Activated gamma-delta T cell (primary cell): ENCODE data around the gene PSRC1.

ENCODE experiments used
- DNase-seq: peaks from one replicate; lab custom pipeline; 2025; lab: John Stamatoyannopoulos, UW

PSRC1 gene

GRCh38 chr1:109258481-109259466, 24.2 kb downstream of the PSRC1 start:
- no peak for DNase-seq

GRCh38 chr1:109257682-109258421, 25.1 kb downstream of the PSRC1 start:
- no peak for DNase-seq

GRCh38 chr1:109256971-109257681, 25.8 kb downstream of the PSRC1 start:
- no peak for DNase-seq

GRCh38 chr1:109256085-109256484, 26.9 kb downstream of the PSRC1 start:
- DNase-seq, result no peak

- no peak for DNase-seq
These were observed 27.3 kb downstream of the PSRC1 start for GRCh38 chr1:109255678-109256077.

- DNase-seq, result no peak
These were observed 27.8 kb downstream of the PSRC1 start for GRCh38 chr1:109255097-109255651.

GRCh38 chr1:109254621-109255096, 28.3 kb downstream of the PSRC1 start:
- no peak for DNase-seq

- DNase-seq, result no peak
These were observed 28.9 kb downstream of the PSRC1 start for GRCh38 chr1:109253803-109254620.

GRCh38 chr1:109252893-109253802, 29.8 kb downstream of the PSRC1 start:
- no peak for DNase-seq

- no peak for DNase-seq
These were observed 30.6 kb downstream of the PSRC1 start for GRCh38 chr1:109252167-109252892.

- DNase-seq, result no peak
These were observed 31.4 kb downstream of the PSRC1 start for GRCh38 chr1:109251277-109252166.

- no peak for DNase-seq
These were observed 32.3 kb downstream of the PSRC1 start for GRCh38 chr1:109250454-109251276.

GRCh38 chr1:109249654-109250401, 33.1 kb downstream of the PSRC1 start:
- no peak for DNase-seq

GRCh38 chr1:109248797-109249629, 33.9 kb downstream of the PSRC1 start, which contains the start of gene CELSR2:
CELSR2 (plus strand) TSS chr1:109249539; CDS start chr1:109250080, 541 bp downstream.
- DNase-seq, result peak; percentile 56

- DNase-seq, result no peak
These were observed 34.5 kb downstream of the PSRC1 start for GRCh38 chr1:109248444-109248796.
